HG02678 (cell line): ENCODE data around the gene ZNF57.
"Not testable (repeated sequence)": the region's sequence is repeated elsewhere in the genome, so short reads cannot be mapped to it uniquely, and the experiment has no call there.

Experiments
- ATAC-seq: cut with Tn5 transposase; IDR thresholded peaks from one replicate; pipeline ENCODE4 v1.9.1; 2021; ENCODE audit warnings: mild to moderate bottlenecking, moderate library complexity; ENCODE audit not compliant: unreplicated experiment

The ZNF57 gene

DNA sequence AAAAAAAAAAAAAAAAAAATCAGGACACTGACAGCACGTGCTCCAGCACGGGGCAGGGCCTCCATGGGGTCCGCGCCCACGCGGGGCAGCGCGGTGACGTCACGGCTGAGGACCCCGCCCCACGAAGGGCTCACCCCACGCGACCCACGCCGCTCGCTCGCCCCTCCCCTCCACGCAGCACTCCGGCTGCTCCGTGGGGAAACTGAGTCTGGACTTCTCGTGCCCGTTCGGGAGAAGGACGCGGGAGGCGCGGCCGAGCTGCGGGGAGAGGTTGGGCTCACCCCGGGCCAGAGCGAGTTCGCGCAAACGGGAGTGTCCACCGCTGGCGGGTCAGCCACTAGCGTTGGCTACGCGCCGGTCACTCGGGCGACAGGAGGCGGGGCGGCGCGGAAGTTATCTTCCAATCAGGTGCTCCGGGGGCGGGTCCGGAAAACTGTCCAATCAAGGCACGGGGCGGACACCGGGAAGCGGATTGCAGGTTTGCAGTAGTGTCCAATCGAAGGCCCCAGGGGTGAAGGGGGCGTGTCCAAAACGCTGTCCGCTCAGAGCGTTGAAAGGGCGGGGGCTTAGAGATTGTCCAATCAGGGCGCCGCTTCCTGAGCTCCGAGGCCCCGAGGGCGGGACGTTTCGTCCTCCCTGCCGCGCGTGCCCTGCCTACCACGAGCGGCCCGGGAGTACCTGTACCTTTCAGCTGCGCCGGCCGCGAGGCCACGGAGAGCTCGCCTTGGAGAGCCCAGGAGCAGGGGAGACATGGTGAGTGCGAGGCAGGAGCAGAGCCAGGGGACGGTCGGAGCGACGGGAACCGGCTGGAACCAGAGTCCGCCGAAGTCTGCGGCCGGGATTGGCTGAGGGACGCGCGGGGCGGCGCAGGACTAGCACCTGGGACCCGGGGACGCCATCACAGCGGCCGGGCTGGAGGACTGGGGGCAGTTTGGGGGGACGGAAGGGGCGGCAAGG lies at the start of gene ZNF57:
TSS of gene ZNF57 (plus strand) at position 633 of the 957 bp plus-strand sequence. CDS start at position 751, 118 bp downstream.
- ATAC-seq = peak; percentile 96

DNA sequence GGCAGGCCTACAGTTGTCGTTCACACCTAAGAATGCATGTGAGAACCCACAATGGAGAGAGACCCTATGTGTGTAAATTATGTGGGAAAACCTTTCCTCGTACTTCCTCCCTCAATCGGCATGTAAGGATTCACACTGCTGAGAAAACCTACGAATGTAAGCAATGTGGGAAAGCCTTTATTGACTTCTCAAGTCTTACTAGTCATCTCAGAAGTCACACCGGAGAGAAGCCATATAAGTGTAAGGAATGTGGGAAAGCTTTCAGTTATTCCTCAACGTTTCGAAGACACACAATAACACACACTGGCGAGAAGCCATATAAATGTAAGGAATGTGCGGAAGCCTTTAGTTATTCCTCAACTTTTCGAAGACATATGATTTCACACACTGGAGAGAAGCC lies 48.1 kb upstream of the ZNF57 start:
- no peak for ATAC-seq

DNA sequence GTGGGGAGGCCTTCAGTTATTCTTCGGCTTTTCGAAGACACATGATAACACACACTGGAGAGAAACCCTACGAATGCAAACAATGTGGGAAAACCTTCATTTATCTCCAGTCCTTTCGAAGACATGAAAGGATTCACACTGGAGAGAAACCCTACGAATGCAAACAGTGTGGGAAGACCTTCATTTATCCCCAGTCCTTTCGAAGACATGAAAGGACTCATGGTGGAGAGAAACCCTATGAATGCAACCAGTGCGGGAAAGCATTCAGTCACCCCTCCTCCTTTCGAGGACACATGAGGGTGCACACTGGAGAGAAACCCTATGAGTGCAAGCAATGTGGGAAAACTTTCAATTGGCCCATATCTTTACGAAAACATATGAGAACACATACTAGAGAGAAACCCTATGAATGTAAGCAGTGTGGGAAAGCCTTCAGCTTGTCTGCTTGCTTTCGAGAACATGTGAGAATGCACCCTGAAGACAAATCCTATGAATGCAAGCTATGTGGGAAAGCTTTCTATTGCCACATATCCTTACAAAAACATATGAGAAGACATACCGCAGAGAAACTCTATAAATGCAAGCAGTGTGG lies 47.6 kb upstream of the ZNF57 start:
- ATAC-seq = no peak

DNA sequence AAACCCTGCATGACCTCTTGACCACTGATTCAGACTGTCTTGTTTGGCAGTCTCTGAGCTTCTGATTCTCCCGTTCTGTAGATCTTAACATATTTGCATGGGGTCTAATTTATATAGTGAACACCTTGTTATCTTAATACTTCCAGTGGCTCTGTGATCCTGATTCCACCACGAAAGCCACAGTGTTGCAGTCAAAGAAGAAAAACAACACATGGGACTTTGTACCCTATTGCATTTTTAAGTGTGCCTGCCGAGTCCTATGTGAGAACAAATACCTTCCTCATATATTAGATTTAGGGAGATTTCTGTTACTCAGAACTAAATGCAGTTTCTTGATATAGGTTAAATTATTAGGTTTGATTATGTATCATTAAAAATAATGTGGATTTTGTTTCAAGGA lies 45.9 kb upstream of the ZNF57 start:
- ATAC-seq = no peak

DNA sequence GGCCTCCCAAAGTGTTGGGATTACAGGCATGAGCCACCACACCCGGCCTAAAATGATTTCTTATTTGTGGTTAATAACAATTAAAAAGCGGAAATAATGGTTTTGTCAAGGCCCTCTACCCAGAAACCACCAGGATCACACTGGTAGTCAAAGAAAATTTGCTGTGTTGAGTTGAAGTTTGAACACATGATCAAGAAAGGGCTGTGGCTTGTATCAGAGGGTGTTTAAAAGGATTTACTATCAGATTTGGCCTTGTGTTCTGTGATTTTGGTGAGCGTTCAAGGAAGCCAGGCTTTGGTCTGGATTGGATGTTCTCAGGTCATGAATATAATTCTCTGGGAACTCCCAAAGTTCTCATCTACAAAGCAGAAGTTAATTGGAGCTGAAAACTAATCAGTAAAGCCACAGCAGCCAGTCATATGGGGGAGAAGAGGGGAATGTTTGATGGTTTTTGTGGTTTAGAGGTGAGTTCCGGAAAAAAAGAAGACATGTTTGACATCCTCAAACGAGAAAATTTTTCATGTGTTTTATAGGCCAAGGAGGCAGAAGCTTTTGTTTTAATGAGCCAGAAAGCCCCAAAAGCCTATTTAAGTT lies 44.2 kb upstream of the ZNF57 start:
- ATAC-seq = no peak

DNA sequence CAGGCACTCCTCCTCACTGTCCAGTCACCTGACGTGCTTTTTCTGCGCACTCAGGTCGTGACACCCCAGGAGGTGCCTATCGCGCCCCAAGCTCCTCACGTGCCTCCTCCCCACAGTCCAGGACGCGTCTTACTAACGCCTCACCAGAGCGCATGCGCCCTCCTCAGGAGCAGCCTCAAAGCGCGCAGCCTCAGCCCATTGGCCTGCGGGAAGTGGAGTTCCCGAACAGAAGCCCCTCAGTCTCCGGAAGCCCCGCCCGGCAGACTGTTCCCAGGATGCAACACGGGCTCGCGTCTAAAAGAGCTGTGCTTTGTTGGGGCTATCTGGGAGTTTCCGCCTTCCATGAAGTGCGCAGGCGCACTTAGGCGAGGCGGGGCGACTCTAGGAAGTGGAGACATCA lies 41.9 kb upstream of the ZNF57 start:
- ATAC-seq = no peak

DNA sequence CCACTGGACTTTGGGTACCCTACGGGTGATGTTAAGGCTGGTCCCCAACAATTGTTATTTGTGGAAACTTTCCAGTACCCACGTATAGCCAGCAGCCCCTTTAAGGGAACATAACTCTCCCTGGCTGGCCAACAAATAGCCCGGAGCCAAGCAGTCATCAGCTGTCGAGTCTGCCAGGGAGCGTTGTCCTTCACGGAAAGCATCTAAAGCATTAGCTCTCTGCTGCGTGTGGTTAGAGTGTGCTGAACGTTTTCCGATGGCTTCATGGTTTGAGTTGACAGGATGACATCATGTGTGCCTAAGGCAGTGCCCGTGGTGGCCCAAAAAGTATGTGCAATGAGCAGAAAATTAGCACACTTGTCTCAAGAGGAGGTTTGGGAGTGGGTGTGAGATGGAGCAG lies 36.9 kb upstream of the ZNF57 start:
- no peak for ATAC-seq

DNA sequence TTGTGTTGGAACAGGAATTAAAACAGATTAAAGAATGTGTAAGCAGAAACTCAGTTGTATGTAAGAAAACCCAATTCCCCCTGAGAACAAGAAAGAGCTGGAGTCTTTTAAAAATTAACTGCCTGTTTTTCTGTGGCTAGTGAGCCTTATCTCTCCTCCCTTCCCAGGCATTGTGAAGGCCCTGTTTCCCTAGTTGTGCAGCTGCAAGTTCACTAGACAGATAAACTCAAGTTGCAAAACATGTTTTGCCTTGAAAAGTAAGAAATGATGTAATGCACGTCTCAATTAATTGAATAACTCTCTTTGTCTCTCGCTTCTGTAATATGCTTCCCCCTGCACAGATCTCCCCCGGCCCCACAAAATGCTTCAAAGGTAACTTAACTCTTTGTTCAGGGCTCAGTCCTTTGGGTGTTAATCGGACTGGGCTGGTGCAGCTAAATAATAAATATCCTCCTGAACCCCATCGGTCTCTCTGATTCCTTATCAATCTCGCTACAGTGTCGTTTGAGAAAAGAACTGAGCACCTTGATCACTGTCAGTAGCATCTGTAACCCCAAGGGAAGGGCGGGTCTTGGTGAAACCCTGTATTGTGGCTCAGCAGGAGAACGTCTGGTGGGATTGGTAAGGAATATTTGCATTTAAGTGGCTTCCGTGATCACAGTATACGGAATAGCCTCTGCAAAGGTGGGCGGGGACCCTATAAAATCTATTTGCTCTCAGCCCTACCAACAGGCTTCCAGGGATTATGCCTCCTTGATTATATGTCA lies 35.2 kb upstream of the ZNF57 start:
- ATAC-seq = no peak

DNA sequence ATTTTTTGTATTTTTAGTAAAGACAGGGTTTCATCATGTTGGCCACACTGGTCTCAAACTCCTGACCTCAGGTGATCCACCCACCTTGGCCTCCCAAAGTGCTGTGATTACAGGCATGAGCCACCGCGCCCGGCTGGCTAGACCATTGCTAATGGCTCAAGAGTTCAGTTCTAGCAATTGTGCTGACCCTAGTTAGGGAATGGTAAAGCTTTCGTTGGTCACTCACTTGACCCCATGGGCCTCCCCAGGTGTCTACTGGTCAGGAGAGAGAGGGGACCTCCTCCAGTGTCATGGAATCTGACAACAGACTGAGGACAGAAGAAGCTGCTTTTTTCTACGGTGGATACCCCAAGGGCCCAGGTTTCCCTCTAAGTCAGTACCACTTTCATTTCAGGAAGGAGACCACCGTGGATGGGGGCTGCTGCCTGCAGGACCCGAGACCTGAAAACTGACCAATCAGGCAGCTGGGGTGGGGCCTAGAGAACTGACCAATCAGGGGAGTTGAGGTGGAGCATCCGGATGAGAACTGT lies 34.2 kb upstream of the ZNF57 start:
- no peak for ATAC-seq

DNA sequence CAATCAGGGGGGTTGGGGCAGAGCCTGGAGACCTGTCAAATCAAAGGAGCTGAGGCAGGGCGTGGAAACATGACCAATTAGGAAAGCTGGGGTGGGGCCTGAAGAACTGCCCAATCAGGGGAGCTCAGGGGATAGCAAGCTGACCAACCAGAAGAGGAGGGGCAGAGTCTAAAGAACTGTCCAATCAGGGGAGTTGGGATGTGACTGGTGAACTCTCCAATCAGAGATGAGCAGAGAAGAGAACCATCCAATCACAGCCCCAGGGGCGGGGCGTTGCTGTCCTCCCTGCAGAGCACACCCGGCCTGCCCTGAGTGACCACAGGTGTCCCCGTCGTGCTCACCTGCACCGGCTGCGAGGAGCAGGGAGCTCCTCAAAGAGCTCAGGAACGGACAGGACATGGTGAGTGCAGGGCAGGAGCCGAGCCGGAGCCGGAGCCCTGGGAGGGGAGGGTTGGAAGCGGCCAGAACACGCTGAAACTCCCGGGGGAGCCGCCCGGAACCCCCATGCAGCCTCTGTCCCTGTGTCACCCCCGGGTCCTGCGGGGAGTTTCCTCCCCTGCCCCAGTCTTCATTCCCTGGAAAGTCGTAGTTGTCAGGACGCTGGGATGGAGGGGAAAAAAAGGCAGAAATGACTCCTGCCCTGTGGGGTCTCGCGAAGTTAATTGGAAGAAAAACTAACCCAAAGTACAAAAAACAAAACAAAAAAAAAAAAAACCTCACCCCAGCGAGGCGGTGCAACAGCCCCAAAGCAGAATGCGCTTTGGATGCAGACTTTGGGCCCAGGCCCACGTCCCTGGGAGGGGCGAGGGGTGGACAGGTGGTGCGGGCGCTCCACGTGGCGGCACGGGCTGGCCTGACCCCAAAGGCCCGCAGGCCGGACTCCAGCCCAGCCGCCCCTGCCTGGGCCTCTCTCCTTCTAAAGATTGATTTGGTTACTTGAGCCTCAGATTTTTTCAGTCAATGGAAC lies 33.4 kb upstream of the ZNF57 start, which contains the start of gene ZNF556:
TSS of gene ZNF556 (plus strand) at position 311 of the 967 bp plus-strand sequence. CDS start at position 398, 87 bp downstream.
- ATAC-seq = no peak

DNA sequence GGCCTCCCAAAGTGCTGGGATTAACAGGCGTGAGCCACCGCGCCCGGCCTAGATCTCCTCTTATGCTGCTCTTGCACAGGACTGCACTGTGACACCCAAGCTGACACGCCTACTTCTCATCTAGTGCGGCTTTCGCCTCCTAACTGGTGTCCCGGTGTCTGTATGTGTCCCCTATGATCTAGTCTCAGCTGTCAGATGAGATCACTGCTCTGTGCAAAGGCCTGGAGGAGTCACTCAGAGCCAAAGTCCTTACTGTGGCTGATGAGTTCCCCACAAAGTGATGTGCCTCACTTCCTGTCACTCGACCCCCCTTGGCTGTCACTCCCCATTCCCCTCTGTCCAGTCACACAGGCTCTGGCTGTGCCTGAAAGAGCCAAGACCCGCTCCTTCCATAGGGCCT lies 31.1 kb upstream of the ZNF57 start:
- ATAC-seq = no peak

DNA sequence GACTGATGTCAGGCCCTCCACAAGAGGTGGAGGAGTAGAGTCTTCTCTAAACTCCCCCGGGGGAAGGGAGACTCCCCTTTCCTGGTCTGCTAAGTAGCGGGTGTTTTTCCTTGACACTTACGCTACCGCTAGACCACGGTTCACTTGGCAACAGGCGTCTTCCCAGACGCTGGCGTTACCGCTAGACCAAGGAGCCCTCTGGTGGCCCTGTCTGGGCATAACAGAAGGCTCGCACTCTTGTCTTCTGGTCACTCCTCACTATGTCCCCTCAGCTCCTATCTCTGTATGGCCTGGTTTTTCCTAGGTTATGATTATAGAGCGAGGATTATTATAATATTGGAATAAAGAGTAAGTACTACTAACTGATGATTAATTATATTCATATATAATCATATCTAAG lies 28.6 kb upstream of the ZNF57 start:
- not testable (repeated sequence) for ATAC-seq

DNA sequence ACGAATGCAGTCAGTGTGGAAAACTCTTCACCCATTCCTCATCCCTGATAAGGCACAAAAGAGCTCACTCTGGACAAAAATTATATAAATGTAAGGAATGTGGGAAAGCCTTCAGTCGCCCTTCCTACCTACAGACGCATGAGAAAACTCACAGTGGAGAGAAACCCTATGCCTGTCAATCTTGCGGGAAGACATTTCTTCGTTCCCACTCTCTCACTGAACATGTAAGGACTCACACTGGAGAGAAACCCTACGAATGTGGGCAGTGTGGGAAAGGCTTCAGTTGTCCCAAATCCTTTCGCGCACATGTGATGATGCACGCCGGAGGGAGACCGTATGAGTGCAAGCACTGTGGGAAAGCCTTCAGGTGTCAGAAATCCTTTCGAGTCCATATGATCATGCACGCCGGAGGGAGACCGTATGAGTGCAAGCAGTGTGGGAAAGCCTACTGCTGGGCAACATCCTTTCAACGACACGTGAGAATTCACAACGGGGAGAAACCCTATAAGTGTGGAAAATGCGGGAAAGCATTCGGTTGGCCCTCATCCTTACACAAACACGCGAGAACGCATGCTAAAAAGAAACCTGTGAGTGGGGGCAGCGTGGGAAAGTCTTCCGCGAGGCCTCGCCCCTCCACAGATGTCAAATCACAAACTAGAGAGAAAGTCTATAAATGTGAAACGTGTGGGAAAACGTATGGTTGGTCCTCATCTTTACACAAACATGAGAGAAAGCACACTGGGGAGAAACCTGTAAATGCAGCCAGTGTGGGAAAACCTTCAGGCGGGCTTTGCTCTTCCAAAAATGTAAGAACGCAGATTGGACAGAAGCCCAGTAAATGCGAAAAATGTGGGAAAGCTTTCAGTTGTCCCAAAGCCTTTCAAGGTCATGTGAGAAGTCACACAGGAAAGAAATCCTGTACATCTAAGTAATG lies 23.1 kb upstream of the ZNF57 start:
- ATAC-seq = no peak

DNA sequence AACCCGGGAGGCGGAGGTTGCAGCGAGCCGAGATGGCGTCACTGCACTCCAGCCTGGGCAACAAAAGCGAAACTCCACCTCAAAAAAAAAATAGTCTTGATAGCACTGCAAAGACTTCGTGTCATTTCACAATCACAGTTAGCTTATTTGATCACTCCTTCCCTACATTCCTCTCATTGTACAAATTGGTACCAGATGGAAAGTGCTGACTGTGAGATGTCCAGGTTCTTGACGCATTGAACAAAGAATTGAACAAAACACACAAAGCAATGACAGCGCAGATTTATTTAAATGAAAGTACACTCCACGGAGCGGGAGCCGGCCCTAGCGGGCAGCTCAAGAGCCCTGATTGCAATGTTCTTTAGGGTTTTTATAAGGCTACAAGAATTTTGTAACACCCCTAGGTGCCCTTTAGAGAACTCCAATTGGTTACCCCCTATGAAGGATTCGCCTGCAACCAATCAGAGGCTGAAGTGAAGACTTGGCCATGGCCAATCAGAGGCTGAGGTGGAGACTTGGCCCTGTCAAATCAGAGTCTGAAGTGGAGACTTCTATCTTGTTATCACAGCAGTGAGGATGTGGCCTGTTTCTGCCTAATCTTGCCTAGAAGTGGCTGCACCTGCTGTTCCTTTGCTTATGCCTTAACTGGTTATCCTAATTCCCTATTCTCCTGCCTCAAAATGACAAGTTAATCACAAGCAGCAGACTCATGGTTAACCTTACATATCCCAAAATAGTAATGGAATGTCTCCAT lies 16.9 kb upstream of the ZNF57 start:
- ATAC-seq = no peak

DNA sequence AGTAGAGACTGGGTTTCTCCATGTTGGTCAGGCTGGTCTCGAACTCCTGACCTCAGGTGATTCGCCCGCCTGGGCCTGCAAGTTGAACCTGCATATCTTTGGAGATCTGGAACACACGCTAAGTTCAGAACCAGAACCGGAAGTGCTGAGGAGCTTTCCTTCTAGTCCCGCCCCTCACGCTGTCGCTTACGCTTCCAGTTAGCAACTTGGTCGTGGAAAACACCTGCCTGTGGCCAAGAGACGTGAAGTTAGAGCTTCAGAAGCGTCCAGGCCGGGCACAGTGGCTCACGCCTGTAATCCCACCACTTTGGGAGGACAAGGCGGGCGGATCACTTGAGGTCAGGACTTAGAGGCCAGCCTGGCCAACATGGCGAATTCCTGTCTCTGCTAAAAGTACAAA lies 15.0 kb upstream of the ZNF57 start:
- ATAC-seq = no peak

DNA sequence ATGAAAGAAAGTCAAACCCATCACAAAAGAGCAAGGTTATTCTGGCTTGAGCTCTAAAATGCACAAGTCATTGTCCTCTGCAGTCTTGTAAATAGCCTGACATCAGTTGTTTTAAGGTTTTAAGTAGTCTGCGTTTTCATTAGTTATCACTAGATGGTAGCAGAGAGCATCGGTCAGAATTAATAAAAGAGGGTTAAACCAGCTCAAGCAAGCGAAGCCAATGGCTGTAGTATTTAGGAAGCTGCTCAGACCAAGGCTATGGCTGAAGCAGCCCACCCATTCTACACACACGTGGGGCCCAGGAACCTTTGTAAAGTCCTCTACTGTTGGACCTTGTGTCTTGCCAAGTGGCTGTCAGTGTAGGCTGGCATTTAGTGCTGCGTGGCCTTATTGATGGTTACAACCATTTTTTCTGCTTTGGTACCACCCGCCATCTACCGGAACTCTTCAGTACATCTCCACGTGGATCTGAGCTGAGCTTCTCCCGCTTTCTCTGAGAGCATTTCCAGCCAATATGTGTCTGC lies 13.3 kb upstream of the ZNF57 start:
- no peak for ATAC-seq

DNA sequence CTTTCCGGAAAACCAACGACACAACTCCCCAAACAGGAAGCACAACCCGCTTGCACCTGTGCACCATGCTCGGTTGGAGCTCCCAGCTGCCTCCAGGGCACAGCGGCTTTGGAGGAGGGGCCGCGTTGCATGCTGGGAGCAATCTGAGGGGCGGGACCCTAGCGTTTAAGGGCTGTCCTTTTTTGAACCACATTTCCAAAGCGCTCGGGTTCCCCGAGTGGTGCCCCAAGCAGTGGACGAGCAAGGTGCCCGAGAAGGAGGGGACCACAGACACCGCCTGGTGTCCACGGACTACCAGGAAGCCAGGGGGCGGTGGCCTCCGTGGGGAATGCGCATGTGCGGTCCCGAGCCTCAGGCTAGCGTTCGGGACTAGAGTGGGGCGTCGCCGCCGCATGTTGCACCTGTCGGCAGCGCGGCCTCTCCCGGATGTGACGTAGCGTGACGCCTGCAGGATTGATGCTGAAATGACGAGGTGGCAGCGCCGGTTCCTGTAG lies 11.9 kb upstream of the ZNF57 start:
- ATAC-seq = no peak
